NCI-H226 (cell line): Measurements from ENCODE around the gene SARS1.
"Not testable (repeated sequence)": the region's sequence is repeated elsewhere in the genome, so short reads cannot be mapped to it uniquely, and the experiment has no call there.

ENCODE experiments used
- DNase-seq: peaks from one replicate; pipeline ENCODE4 v3.0.0-alpha.2; 2015

SARS1 gene, protein sequence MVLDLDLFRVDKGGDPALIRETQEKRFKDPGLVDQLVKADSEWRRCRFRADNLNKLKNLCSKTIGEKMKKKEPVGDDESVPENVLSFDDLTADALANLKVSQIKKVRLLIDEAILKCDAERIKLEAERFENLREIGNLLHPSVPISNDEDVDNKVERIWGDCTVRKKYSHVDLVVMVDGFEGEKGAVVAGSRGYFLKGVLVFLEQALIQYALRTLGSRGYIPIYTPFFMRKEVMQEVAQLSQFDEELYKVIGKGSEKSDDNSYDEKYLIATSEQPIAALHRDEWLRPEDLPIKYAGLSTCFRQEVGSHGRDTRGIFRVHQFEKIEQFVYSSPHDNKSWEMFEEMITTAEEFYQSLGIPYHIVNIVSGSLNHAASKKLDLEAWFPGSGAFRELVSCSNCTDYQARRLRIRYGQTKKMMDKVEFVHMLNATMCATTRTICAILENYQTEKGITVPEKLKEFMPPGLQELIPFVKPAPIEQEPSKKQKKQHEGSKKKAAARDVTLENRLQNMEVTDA

DNA sequence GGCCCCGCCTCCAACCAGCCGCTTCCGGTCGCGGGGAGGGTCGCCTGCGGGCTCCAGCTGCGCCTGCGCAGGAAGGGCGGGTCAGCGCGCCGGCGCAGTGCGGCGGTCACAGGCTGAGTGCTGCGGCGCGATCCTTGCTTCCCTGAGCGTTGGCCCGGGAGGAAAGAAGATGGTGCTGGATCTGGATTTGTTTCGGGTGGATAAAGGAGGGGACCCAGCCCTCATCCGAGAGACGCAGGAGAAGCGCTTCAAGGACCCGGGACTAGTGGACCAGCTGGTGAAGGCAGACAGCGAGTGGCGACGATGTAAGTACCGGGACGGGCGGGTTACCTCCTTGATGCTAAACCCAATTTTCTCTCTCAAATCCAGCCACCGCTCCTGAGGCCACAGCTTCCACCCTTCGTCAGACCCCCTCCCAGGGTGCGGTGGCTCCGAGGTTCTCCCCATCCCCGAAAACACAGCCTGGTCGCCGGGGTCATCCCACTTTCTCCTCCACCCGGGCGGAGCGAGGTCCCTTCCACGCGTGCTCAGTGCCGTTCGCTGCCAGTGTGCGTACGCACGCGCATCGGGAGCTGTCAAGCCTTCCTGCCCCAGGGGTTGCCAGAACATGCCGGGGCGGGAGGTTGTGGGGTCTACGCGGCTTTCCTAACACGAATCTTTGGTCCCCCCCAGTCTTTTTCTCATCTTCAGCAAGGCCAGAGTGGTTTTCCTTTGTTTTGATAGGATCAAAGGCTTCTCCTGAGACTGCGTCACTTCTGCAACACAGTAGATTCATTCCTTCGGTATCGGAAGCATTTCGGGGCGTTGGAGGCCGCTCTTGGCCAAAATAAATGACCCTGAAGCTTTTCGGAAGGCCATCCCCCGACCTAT, at the start of gene SARS1:
SARS1 (plus strand) TSS at position 95 of the 870 bp plus-strand sequence; CDS start at position 170, 75 bp downstream.
- peak; percentile 73 for DNase-seq

DNA sequence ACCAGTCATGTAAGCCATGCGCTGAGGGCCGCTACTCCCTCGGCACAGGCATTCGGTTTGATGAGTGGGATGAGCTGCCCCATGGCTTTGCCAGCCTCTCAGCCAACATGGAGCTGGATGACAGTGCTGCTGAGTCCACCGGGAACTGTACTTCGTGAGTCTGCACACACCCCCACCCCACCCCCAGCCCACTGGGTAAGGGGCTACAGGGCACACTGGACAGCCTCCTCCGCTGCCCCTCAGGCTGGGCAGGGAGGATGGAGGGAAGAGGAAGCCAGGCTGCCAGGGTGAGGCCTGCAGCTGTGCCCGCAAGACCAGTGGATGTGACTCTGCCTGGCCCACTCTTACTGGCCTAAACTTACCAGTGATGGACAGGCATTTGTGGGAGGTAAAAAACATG, 49.2 kb upstream of the SARS1 start:
- no peak for DNase-seq

DNA sequence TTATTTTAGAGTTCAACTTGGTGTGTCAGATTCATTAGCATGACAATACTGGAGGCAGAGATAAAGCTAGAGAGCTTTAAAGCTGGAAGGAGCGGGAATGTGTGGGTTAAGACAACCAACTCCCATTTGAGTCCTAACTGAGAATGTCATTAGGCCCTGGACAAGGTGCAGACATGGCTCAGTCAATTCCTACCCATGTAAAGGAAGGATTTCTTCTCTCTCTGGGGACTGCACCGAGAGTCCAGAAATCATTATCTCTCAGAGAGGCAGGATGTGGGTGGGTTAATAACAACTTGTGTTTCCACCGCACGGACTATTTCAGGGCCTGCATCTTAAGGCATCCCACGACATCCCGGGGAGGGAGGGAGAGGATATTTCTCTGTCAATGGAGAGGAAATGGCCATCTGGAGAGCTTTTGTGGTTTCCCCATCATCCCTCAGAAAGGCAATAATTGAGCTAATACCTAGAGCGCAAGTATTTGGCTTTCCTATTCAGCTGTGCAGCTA, 46.7 kb upstream of the SARS1 start:
- DNase-seq = no peak

DNA sequence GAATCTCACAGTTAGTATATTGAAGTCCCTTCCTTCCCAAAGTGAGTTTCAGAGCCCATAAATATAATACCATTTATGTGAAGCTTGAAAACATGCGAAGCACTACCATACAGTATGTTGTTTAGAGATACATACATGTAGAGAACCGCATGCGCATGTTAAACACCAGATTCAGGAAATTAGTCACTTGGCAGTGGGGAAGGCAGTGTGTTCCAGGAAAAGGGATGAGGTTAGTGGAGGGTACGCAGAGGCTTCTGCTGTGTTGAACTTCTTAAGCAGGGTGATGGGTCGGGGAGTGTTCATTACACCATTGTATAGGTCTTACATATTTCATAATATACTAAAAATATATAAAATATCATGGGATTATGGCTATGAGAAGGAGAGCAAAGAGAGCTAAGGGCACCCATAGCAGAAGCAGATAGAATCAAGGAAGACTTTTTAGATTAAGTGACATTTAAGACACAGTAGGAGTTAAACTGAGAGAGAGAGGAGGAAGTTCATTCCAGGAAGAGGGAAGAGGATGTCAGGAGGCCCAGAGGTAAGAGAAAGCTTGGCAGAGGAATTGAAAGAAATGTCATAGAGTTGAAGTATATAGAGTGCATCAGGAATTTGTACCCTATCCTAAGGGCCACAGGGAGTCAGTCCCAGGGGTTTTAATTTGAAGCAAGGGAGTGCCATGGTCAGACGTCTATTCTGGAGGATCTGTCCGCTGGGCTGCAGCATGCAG, 43.5 kb upstream of the SARS1 start:
- DNase-seq = no peak

DNA sequence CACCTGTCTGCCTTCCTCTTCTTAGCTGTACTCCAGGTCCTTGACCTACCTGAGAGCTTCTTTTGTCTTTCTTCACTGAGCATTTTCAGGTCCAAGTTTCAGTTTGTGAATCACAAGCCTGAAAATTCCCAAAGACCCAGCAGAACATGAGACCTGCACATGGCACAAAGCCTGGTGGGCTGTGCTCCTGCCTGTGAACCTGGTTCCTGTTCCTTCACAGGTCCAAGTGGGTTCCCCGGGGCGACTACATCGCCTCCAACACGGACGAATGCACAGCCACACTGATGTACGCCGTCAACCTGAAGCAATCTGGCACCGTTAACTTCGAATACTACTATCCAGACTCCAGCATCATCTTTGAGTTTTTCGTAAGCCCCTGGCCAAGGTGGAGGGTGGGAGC, 42.1 kb upstream of the SARS1 start:
- DNase-seq = no peak

DNA sequence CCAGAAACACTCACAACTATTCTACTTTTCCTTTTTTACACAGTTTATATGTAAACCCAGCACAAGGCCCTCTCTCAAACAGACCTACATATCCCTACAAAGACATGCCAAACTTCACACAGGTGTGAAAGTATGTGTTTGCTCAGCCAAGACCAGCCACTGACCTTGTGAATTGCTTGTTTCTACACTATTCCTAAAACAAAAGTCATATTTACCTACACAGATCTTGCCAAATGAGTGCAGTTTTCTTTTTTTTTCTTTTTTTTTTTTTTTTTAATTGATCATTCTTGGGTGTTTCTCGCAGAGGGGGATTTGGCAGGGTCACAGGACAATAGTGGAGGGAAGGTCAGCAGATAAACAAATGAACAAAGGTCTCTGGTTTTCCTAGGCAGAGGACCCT, 37.4 kb upstream of the SARS1 start:
- DNase-seq = not testable (repeated sequence)

DNA sequence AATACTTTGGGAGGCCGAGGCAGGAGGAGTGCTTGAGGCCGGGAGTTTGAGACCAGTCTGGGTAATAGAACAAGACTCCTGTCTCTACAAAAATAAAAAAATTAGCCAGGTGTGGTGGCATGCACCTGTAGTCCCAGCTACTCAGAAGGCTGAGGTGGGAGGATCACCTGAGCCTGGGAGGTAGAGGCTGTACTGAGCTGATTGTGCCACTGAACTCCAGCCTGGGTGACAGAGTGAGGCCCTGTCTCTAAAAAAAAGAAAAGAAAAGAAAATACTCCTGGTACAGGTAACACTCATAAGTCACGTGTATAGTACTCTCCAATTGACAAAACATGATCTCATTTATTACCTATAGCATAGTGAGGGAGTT, 33.0 kb upstream of the SARS1 start:
- DNase-seq = not testable (repeated sequence)

DNA sequence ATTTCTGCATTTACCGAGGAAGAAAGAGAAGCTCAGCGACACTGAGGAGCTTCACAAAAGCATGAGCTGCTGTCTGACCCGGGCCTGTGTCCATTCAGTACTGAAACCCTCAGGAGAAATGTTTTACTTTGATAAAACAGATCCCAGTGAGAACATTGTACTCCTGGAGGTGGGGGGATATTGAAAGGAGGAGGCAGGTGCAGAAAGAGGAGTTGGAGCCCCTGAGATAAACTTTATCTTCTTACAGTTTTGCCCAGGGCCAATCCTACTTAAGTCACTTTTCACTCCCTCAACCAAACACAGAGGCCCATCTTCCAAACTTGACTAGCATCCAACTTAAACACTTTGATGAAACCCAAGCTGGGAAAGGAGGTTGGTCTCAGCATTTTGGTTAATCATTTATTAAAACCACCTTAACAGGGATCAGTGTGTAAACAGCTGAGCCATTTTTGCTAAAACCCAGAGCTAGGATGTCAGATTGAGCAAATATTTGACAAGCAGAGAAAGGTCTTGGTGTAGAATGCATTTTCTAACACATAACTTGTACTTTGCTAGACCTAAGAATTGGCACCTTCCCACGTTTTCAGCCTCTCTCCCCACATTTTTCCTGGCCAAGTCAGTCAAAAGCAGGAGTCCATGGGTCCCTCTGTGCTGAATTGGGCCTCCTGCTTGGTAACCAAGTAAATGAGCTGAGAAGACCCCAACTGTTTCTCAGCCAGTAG, 32.5 kb upstream of the SARS1 start:
- DNase-seq = no peak

DNA sequence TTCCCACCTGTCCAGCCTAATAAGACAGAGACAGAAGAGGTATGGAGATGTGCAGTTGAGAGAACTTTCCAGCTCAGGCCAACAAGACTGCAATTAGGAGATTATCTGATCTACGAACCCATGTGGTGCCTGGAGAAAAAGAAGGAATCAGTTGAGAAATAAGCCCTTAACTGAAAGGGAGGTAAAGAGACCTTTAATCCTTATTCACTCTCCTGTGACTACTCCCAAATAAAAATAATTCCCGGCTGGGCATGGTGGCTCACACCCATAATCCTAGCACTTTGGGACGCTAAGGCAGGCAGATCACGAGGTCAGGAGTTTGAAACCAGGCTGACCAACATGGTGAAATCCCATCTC, 31.9 kb upstream of the SARS1 start:
- DNase-seq = no peak

DNA sequence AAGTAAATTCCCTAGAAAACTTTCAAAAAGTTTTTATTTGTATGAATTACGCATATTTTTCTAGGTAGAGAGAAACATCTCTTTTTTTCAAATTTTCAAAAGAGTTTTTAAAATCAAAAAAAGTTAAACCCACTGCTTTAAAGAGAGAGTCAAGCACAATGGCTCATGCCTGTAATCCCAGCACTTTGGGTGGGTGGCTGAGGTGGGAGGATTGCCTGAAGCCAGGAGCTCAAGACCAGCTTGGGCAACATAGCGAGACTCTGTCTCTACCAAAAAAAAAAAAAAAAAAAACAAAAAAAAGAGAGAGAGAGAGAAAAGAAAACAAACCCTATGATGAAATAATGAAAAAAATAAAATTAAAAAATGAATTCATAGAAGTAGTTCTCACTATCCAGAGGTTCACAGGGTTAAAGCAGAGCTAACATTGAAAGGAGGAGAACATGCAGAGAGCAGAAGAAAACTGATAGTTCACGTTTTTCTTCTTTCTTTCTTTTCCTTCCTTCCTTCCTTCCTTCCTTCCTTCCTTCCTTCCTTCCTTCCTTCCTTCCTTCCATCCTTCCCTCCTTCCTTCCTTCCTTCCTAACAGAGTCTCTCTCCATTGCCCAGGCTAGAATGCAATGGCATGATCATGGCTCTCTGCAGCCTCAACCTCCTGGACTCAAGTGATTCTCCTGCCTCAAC, 30.5 kb upstream of the SARS1 start:
- no peak for DNase-seq

DNA sequence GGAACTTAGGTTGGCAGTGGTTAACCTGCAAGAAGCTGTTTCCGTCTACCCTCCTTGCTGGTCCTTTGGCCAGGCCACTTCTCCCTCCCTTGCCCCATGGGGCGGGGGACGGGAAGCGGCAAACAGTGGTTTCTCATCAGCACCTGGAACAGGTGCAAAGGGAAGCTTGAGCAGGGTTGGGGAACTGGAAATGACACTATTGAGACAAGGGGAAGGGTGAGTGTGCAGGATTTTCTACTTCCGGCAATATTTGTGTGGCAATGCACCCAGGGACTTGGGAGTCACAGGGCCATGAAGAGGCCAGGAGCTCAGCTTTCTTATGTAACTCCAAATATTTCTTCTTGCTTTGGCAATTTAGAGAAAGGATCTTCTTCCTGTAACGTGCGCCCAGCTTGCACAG, 29.0 kb upstream of the SARS1 start:
- DNase-seq = no peak

DNA sequence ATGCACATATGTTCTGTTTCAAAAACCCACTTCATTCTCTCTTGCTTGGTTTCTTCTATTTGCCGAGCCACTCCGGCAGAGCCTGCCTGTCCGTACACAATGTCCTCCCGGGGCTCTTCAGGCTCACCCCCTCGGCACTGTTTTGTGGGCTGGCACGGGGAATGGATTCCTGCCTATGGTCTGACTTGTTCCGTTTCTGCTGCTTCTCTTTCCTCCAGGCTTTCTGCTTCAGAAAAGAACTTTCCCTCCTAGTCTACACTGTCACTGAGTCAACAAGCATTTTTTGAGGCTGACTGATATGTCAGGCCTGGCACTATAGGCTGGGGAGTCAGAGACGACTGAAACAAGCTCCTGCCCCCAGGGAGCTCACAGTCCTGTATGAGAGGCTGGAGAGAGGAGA, 28.4 kb upstream of the SARS1 start:
- no peak for DNase-seq

DNA sequence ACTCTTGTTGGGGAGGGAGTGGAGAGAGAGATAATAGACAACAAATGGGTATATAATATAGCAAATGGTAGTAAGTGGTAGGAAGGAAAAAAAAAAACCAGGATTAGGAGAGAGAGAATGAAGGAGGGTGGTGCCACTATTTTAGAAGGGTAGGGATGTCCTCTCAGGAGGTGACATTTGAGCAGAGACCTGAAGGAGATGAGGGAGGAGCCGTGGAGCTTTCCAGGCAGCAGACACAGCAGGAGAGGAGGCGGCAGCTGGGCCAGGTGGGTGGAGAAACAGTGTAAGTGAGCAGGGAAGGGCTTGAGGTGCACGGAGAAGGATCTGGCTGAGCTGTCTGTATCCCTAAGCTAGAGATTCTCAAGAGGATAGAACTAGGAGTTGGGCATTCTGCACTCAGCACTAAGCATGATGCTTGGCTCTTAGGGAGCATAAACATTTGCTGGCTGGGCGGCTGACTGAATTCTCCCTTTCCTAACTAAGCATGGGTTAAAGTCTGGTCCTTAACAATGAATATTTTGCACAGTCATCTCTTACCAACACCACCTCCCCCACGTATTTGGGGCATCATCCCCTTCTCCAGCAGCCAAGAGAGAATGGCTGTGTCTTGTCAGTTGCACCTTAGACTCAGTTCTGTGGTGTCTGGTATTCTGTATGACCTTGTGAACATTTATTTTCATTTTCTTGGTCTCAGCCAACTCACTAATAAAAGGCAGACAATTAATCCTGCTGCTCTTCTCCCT, 27.6 kb upstream of the SARS1 start:
- DNase-seq = no peak

DNA sequence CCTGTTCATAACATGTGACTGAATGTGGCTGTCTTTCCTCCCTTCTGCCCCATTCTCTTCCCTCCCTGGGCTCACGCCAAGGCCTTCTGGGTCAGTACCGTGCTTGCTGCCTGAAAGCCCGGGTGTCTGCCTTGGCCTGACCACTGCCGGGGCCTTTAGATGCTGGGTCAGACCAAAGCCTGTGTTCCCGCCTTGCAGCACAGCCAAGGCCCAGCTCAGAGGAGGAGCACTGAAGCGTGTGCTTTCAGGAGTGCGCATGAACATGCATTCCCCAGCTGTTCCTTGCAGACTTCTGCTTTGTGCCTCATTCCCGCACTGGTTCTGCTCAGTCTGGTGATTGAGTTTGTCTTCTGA, 27.0 kb upstream of the SARS1 start:
- no peak for DNase-seq

DNA sequence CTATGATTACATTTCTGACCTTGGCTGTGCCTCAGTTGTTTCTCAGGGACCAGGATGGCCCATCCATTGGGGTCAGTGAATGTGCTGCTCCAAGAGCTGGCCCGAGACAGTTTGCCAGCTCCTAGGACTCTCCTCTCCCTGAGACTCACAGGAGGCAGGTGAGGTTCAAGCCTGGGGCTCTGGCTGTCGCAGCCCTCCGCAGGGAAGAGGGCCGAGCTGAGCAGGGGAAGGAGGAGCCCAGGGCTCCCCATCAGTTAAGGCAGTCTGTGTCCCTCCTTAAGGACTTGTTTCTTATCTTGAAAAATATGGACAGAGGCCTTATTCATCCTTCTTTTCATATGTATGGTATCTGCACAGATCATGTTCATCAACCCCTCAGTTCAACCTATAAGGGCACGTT, 26.6 kb upstream of the SARS1 start:
- no peak for DNase-seq

DNA sequence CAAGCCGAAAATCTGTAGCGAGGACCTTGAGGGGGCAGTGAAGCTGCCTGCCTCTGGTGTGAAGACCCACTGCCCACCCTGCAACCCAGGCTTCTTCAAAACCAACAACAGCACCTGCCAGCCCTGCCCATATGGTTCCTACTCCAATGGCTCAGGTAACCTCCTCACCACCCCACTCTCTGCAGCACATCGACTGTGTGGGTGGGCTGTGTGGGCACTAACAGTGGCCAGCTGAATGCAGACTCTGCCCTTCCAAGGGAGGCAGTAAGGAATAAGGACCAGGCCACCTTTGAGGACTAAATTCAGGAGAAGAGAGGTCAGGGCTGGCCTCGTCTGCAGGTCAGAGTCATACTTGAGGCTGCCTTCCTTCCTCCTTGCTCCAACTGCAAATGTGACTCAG, 25.5 kb upstream of the SARS1 start:
- DNase-seq = no peak

DNA sequence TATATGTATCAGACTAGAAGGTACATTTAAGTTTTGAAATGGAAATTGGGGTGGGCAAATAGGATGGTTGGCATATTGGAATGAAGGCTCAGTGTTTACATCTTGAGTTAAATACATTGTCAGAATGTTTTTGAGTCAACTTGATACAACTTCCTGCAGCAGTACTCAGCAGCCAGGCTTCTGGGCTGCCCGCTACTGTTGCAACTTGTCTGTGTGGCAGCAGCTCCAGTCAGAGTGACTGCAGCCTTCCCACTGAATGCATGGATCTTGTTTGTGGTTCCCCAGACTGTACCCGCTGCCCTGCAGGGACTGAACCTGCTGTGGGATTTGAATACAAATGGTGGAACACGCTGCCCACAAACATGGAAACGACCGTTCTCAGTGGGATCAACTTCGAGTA, 24.9 kb upstream of the SARS1 start:
- no peak for DNase-seq

DNA sequence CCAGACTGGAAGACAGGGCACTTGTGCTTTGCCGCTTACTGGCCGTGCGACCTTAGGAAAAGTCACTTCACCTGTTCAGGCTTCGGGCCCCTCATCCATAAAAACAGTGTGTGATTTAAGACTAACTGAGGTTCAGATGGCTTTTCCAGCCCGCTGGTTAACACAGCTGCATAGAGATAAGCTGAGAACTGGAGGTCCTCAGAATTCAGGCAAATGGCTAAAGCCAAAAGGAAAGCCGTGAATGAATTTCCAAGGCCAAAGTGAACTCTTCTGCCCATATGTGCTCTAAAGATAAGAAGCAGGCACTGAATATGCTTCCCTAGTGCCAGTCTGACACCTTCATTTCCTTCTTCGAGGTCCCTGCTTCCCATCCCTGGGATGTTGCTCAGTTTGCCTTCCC, 23.5 kb upstream of the SARS1 start:
- no peak for DNase-seq

DNA sequence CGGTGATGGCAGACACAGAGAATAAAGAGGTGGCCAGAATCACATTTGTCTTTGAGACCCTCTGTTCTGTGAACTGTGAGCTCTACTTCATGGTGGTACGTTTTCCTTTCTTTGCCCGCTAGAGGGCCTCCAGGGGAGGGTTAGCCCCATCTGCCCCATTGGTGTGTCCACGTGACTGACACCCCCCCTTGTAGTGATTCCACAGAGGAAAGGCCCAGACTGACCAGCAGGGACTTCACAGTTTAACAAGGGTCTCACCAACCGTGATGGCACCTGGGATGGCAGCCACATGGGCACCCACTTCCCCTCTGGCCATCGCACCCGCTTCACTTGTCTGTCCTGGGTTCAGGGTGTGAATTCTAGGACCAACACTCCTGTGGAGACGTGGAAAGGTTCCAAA, 22.3 kb upstream of the SARS1 start:
- DNase-seq = no peak

DNA sequence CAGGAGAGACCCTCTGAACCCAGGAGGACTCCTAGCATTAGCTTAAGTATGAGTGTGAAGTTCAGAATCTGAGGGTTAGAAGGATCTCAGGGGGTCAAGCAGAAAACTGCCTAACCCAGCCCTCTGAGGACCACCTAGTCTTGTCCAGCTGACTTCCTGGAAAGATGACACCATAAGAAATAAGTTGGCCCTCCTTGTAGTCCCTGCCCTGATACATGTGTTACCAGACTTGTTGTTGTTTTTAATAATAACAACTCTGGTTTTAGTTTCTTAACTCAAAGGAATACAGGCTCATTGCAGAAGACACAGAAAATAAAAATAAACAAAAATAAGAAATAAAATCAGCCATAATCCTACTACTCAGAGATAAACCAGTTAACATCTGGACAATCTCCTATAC, 21.8 kb upstream of the SARS1 start:
- DNase-seq = no peak

DNA sequence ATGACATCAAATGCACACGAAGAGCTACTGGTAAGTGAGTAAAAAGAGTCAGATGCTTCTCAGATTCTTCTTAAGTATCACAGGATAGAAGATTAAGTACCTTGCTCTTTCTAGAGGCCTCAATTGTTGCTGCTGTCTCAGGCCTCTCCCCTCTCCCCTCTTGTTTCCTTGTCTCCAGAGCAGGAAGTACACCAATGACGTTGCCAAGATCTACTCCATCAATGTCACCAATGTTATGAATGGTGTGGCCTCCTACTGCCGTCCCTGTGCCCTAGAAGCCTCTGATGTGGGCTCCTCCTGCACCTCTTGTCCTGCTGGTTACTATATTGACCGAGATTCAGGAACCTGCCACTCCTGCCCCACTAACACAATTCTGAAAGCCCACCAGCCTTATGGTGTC, 21.3 kb upstream of the SARS1 start:
- no peak for DNase-seq
